IMR-90 (cell line): ENCODE measurements around the gene PLCB4.

Source experiments
- BHLHE40 ChIP-seq: fragments of 150-350 bp; IDR thresholded peaks from 2 replicates; pipeline ENCODE4 v1.6.1; 2016; ENCODE audit warnings: mild to moderate bottlenecking, low read depth, low read length
- CEBPB ChIP-seq: IDR thresholded peaks from 2 replicates; pipeline ENCODE4 v1.6.1; 2012; ENCODE audit warnings: low read depth, low read length, improper control_type of control experiment
- NFE2L2 ChIP-seq: fragments of 150-350 bp; IDR thresholded peaks from 2 replicates; pipeline ENCODE4 v1.6.1; 2016; ENCODE audit warnings: low read depth, mild to moderate bottlenecking, low read length
- POLR2A ChIP-seq: IDR thresholded peaks from 2 replicates; pipeline ENCODE4 v1.6.1; 2012; ENCODE audit warnings: mild to moderate bottlenecking, low read depth, low read length
- TF ChIP-seq, protein P1 (sequence below): conservative IDR thresholded peaks from 2 replicates; pipeline ENCODE4 v1.5.1; 2012; ENCODE audit warnings: mild to moderate bottlenecking, low read depth, low read length, improper control_type of control experiment

DNA sequence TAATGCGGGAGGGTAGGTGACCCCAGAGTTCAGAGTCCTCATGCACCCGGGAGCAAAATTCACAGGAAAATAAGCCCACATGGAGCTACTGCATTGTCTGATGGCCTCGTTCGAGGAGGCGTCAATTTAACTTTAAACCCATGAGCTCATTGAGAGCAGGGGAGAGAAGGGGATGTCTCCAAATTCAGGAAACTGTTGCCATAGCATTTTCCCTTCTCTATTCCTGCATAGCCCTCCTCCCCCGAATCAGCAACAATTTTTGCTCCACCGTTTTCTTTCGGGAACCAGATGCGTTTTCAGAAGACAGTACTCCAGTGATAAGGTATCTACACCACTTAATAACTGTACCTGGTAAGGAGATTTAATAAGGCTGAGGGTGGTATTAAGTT, 445.2 kb downstream of the PLCB4 start:
- TF ChIP-seq, protein P1, sequence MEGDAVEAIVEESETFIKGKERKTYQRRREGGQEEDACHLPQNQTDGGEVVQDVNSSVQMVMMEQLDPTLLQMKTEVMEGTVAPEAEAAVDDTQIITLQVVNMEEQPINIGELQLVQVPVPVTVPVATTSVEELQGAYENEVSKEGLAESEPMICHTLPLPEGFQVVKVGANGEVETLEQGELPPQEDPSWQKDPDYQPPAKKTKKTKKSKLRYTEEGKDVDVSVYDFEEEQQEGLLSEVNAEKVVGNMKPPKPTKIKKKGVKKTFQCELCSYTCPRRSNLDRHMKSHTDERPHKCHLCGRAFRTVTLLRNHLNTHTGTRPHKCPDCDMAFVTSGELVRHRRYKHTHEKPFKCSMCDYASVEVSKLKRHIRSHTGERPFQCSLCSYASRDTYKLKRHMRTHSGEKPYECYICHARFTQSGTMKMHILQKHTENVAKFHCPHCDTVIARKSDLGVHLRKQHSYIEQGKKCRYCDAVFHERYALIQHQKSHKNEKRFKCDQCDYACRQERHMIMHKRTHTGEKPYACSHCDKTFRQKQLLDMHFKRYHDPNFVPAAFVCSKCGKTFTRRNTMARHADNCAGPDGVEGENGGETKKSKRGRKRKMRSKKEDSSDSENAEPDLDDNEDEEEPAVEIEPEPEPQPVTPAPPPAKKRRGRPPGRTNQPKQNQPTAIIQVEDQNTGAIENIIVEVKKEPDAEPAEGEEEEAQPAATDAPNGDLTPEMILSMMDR, result no peak
- no peak for TF ChIP-seq CEBPB
- no peak for TF ChIP-seq POLR2A
- no peak for TF ChIP-seq BHLHE40
- TF ChIP-seq NFE2L2, result no peak
